Measurements from ENCODE around the gene DIABLO.

Gene DIABLO

GRCh38 chr12:122245553-122245952, 19.7 kb upstream of the DIABLO start:
- Histone ChIP-seq H3K27me3 (replicated peaks; ENCODE audit: control insufficient read depth, insufficient read depth, low read length, poor library complexity, severe bottlenecking) (no peaks in the 10 kb centered on the region), H3K9me3 (ENCODE audit: control insufficient read depth, low read length) (no peaks in the 10 kb centered on the region), H3K27ac (ENCODE audit: insufficient read depth, low read length, poor library complexity, severe bottlenecking) (peak overlapping the region; percentile 64), H3K36me3 (ENCODE audit: control insufficient read depth, insufficient read depth, low read length) (peaks cover 29% of the 10 kb centered on the region), H3K4me3 (ENCODE audit: insufficient read depth, low read depth, low read length, poor library complexity, severe bottlenecking) (peak overlapping the region; percentile 45), H3K4me1 (ENCODE audit: control insufficient read depth, insufficient read depth, low read length, poor library complexity, severe bottlenecking) (peaks cover 20% of the 10 kb centered on the region)
- DNase-seq = no peak

- Histone ChIP-seq H3K4me3 (ENCODE audit: insufficient read depth, low read depth, low read length, poor library complexity, severe bottlenecking) (peak overlapping the region; percentile 45), H3K27me3 (replicated peaks; ENCODE audit: control insufficient read depth, insufficient read depth, low read length, poor library complexity, severe bottlenecking) (no peaks in the 10 kb centered on the region), H3K27ac (ENCODE audit: insufficient read depth, low read length, poor library complexity, severe bottlenecking) (peak overlapping the region; percentile 64), H3K36me3 (ENCODE audit: control insufficient read depth, insufficient read depth, low read length) (peaks cover 29% of the 10 kb centered on the region), H3K4me1 (ENCODE audit: control insufficient read depth, insufficient read depth, low read length, poor library complexity, severe bottlenecking) (peaks cover 20% of the 10 kb centered on the region), H3K9me3 (ENCODE audit: control insufficient read depth, low read length) (no peaks in the 10 kb centered on the region)
- peak in 1 of 3 donors; percentile 12 for DNase-seq
These were observed 18.9 kb upstream of the DIABLO start for GRCh38 chr12:122244565-122245371.

GRCh38 chr12:122243965-122244364, 18.1 kb upstream of the DIABLO start:
- H3K4me1 ChIP-seq (ENCODE audit: control insufficient read depth, insufficient read depth, low read length, poor library complexity, severe bottlenecking) = peaks cover 20% of the 10 kb centered on the region
- H3K27me3 ChIP-seq (replicated peaks; ENCODE audit: control insufficient read depth, insufficient read depth, low read length, poor library complexity, severe bottlenecking) = no peaks in the 10 kb centered on the region
- peak overlapping the region; percentile 45 for H3K4me3 ChIP-seq (ENCODE audit: insufficient read depth, low read depth, low read length, poor library complexity, severe bottlenecking)
- H3K36me3 ChIP-seq (ENCODE audit: control insufficient read depth, insufficient read depth, low read length) = peaks cover 27% of the 10 kb centered on the region
- H3K9me3 ChIP-seq (ENCODE audit: control insufficient read depth, low read length) = no peaks in the 10 kb centered on the region
- H3K27ac ChIP-seq (ENCODE audit: insufficient read depth, low read length, poor library complexity, severe bottlenecking) = peak overlapping the region; percentile 64
- DNase-seq = no peak

- Histone ChIP-seq H3K9me3 (ENCODE audit: control insufficient read depth, low read length) (no peaks in the 10 kb centered on the region), H3K4me3 (ENCODE audit: insufficient read depth, low read depth, low read length, poor library complexity, severe bottlenecking) (no peak overlapping the region), H3K27ac (ENCODE audit: insufficient read depth, low read length, poor library complexity, severe bottlenecking) (no peak overlapping the region), H3K36me3 (ENCODE audit: control insufficient read depth, insufficient read depth, low read length) (peaks cover 50% of the 10 kb centered on the region), H3K27me3 (replicated peaks; ENCODE audit: control insufficient read depth, insufficient read depth, low read length, poor library complexity, severe bottlenecking) (no peaks in the 10 kb centered on the region), H3K4me1 (ENCODE audit: control insufficient read depth, insufficient read depth, low read length, poor library complexity, severe bottlenecking) (peaks cover 10% of the 10 kb centered on the region)
- no peak for DNase-seq
These were observed 13.0 kb upstream of the DIABLO start for GRCh38 chr12:122238861-122239260.

- H3K27me3 ChIP-seq (replicated peaks; ENCODE audit: control insufficient read depth, insufficient read depth, low read length, poor library complexity, severe bottlenecking) = no peaks in the 10 kb centered on the region
- no peak overlapping the region for H3K27ac ChIP-seq (ENCODE audit: insufficient read depth, low read length, poor library complexity, severe bottlenecking)
- no peak for DNase-seq
- no peaks in the 10 kb centered on the region for H3K9me3 ChIP-seq (ENCODE audit: control insufficient read depth, low read length)
- H3K4me3 ChIP-seq (ENCODE audit: insufficient read depth, low read depth, low read length, poor library complexity, severe bottlenecking) = no peak overlapping the region
- H3K4me1 ChIP-seq (ENCODE audit: control insufficient read depth, insufficient read depth, low read length, poor library complexity, severe bottlenecking) = no peaks in the 10 kb centered on the region
- H3K36me3 ChIP-seq (ENCODE audit: control insufficient read depth, insufficient read depth, low read length) = peaks cover 73% of the 10 kb centered on the region
These were observed 9.9 kb upstream of the DIABLO start for GRCh38 chr12:122235741-122236140.

GRCh38 chr12:122232691-122233090, 6.8 kb upstream of the DIABLO start:
- H3K36me3 ChIP-seq (ENCODE audit: control insufficient read depth, insufficient read depth, low read length) = peaks cover 68% of the 10 kb centered on the region
- no peak overlapping the region for H3K4me3 ChIP-seq (ENCODE audit: insufficient read depth, low read depth, low read length, poor library complexity, severe bottlenecking)
- no peaks in the 10 kb centered on the region for H3K4me1 ChIP-seq (ENCODE audit: control insufficient read depth, insufficient read depth, low read length, poor library complexity, severe bottlenecking)
- no peaks in the 10 kb centered on the region for H3K27me3 ChIP-seq (replicated peaks; ENCODE audit: control insufficient read depth, insufficient read depth, low read length, poor library complexity, severe bottlenecking)
- no peak for DNase-seq
- no peak overlapping the region for H3K27ac ChIP-seq (ENCODE audit: insufficient read depth, low read length, poor library complexity, severe bottlenecking)
- H3K9me3 ChIP-seq (ENCODE audit: control insufficient read depth, low read length) = no peaks in the 10 kb centered on the region

GRCh38 chr12:122230798-122231197, 4.9 kb upstream of the DIABLO start:
- Histone ChIP-seq H3K4me3 (ENCODE audit: insufficient read depth, low read depth, low read length, poor library complexity, severe bottlenecking) (no peak overlapping the region), H3K9me3 (ENCODE audit: control insufficient read depth, low read length) (no peaks in the 10 kb centered on the region), H3K36me3 (ENCODE audit: control insufficient read depth, insufficient read depth, low read length) (peaks cover 56% of the 10 kb centered on the region), H3K27ac (ENCODE audit: insufficient read depth, low read length, poor library complexity, severe bottlenecking) (no peak overlapping the region), H3K4me1 (ENCODE audit: control insufficient read depth, insufficient read depth, low read length, poor library complexity, severe bottlenecking) (peaks cover 11% of the 10 kb centered on the region), H3K27me3 (replicated peaks; ENCODE audit: control insufficient read depth, insufficient read depth, low read length, poor library complexity, severe bottlenecking) (no peaks in the 10 kb centered on the region)
- no peak for DNase-seq

- no peak overlapping the region for H3K27ac ChIP-seq (ENCODE audit: insufficient read depth, low read length, poor library complexity, severe bottlenecking)
- no peak overlapping the region for H3K4me3 ChIP-seq (ENCODE audit: insufficient read depth, low read depth, low read length, poor library complexity, severe bottlenecking)
- DNase-seq = no peak
- H3K4me1 ChIP-seq (ENCODE audit: control insufficient read depth, insufficient read depth, low read length, poor library complexity, severe bottlenecking) = peaks cover 23% of the 10 kb centered on the region
- peaks cover 44% of the 10 kb centered on the region for H3K36me3 ChIP-seq (ENCODE audit: control insufficient read depth, insufficient read depth, low read length)
- no peaks in the 10 kb centered on the region for H3K27me3 ChIP-seq (replicated peaks; ENCODE audit: control insufficient read depth, insufficient read depth, low read length, poor library complexity, severe bottlenecking)
- H3K9me3 ChIP-seq (ENCODE audit: control insufficient read depth, low read length) = no peaks in the 10 kb centered on the region
These were observed 2.2 kb upstream of the DIABLO start for GRCh38 chr12:122228092-122228491.

GRCh38 chr12:122227341-122227740, 1.5 kb upstream of the DIABLO start:
- peak; percentile 33 to 45 (median 34) for DNase-seq
- Histone ChIP-seq H3K9me3 (ENCODE audit: control insufficient read depth, low read length) (no peaks in the 10 kb centered on the region), H3K36me3 (ENCODE audit: control insufficient read depth, insufficient read depth, low read length) (peaks cover 38% of the 10 kb centered on the region), H3K27ac (ENCODE audit: insufficient read depth, low read length, poor library complexity, severe bottlenecking) (no peak overlapping the region), H3K4me1 (ENCODE audit: control insufficient read depth, insufficient read depth, low read length, poor library complexity, severe bottlenecking) (peaks cover 23% of the 10 kb centered on the region), H3K27me3 (replicated peaks; ENCODE audit: control insufficient read depth, insufficient read depth, low read length, poor library complexity, severe bottlenecking) (no peaks in the 10 kb centered on the region), H3K4me3 (ENCODE audit: insufficient read depth, low read depth, low read length, poor library complexity, severe bottlenecking) (no peak overlapping the region)

GRCh38 chr12:122226366-122227125, 694 bp upstream of the DIABLO start:
- H3K36me3 ChIP-seq (ENCODE audit: control insufficient read depth, insufficient read depth, low read length) = peaks cover 31% of the 10 kb centered on the region
- no peaks in the 10 kb centered on the region for H3K9me3 ChIP-seq (ENCODE audit: control insufficient read depth, low read length)
- H3K27me3 ChIP-seq (replicated peaks; ENCODE audit: control insufficient read depth, insufficient read depth, low read length, poor library complexity, severe bottlenecking) = no peaks in the 10 kb centered on the region
- no peak for DNase-seq
- peak overlapping the region; percentile 48 for H3K4me3 ChIP-seq (ENCODE audit: insufficient read depth, low read depth, low read length, poor library complexity, severe bottlenecking)
- H3K4me1 ChIP-seq (ENCODE audit: control insufficient read depth, insufficient read depth, low read length, poor library complexity, severe bottlenecking) = peaks cover 23% of the 10 kb centered on the region
- no peak overlapping the region for H3K27ac ChIP-seq (ENCODE audit: insufficient read depth, low read length, poor library complexity, severe bottlenecking)

Measured in effector memory CD4-positive, alpha-beta T cell (primary cell).